Prostate gland (tissue), 2 donors: ENCODE data around the gene FGF12.

Source experiments
- POLR2A ChIP-seq: fragments of 450-650 bp; IDR thresholded peaks from one replicate; pipeline ENCODE4 v1.6.1; 2016; ENCODE audit warnings: antibody characterized with exemption, mild to moderate bottlenecking
- POLR2AphosphoS5 ChIP-seq: sonication (generic); formaldehyde crosslinking; IDR thresholded peaks from one replicate; pipeline ENCODE4 v1.6.1; 2017; ENCODE audit warnings: antibody characterized with exemption
- TF ChIP-seq, protein P1 (sequence below), 4 experiments: fragments of 200-600 bp in 2 of 4; fragments of 450-650 bp in 2 of 4; sonication (generic) in 2 of 4; IDR thresholded peaks; 1 replicate in 3 of 4; 2 replicates in 1 of 4; pipeline ENCODE4 v1.5.1; 2016 to 2019; ENCODE audit warnings: antibody characterized with exemption in 4 of 4, mild to moderate bottlenecking in 2 of 4, moderate library complexity in 2 of 4

DNA sequence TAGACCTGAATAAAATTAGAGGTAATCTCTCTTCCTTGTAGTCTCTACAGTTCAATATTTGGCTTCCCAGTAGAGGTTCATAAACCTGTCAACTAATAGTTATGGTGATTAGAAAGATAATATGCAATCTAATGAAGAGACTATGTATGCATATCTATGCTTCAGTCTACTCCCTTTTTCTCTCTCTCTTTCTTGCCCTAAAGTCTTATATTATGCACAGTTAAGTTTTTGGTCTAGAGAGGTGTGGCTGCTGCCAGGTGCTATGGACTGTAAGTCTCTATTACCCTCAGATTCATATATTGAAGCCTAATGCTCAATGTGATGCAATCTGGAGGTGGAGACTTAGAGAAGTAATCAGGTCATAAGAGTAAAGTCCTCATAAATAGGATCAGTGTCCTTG is 413.7 kb downstream of the FGF12 start:
- TF ChIP-seq, protein P1, sequence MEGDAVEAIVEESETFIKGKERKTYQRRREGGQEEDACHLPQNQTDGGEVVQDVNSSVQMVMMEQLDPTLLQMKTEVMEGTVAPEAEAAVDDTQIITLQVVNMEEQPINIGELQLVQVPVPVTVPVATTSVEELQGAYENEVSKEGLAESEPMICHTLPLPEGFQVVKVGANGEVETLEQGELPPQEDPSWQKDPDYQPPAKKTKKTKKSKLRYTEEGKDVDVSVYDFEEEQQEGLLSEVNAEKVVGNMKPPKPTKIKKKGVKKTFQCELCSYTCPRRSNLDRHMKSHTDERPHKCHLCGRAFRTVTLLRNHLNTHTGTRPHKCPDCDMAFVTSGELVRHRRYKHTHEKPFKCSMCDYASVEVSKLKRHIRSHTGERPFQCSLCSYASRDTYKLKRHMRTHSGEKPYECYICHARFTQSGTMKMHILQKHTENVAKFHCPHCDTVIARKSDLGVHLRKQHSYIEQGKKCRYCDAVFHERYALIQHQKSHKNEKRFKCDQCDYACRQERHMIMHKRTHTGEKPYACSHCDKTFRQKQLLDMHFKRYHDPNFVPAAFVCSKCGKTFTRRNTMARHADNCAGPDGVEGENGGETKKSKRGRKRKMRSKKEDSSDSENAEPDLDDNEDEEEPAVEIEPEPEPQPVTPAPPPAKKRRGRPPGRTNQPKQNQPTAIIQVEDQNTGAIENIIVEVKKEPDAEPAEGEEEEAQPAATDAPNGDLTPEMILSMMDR (IDR thresholded peaks at IDR 0.05): no peak
- TF ChIP-seq POLR2AphosphoS5 (no peak), POLR2A (no peak)
